Panc1 (cell line): ENCODE results near the gene NHSL1. TPM values are rescaled to one million over a fixed set of nuclear protein-coding genes. Genes with fewer than 3 reads are reported as not detected.

ENCODE experiments used
- ATAC-seq: fragments of 200-7000 bp; cut with Tn5 transposase; 2 replicates; pipeline ENCODE4 v1.9.1; 2020; ENCODE audit warnings: mild to moderate bottlenecking, moderate library complexity
- BruUV-seq: library from RNA; stranded (reverse); fragments of 400-500 nt; replicated peaks from 2 replicates; lab custom pipeline; 2021; lab: Mats Ljungman, UMichigan
- CTCF ChIA-PET: fragments of 300-600 bp; sonication (Branson Sonifier 250); formaldehyde crosslinking; loops from one replicate; lab custom pipeline; 2022; ENCODE audit warnings: antibody characterized with exemption; lab: Charles Lee
- POLR2A ChIA-PET: fragments of 300-600 bp; sonication (Branson Sonifier 250); formaldehyde crosslinking; loops from one replicate; lab custom pipeline; 2022; ENCODE audit warnings: antibody characterized with exemption; lab: Charles Lee
- DNase-seq: peaks from one replicate; pipeline ENCODE4 v3.0.0-alpha.2; 2010; ENCODE audit warnings: low read depth, low spot score
- H3K27ac ChIP-seq: 2 replicates; pipeline ENCODE4 v1.5.1; 2011; ENCODE audit warnings: mild to moderate bottlenecking, low read length, inconsistent platforms
- H3K27me3 ChIP-seq: fragments of 200-500 bp; sonication (Bioruptor generic); 2 replicates; pipeline ENCODE4 v1.6.0; 2014; ENCODE audit warnings: low read length, inconsistent platforms; ENCODE audit not compliant: control insufficient read depth, insufficient read depth
- H3K36me3 ChIP-seq: fragments of 200-500 bp; sonication (Bioruptor generic); 2 replicates; pipeline ENCODE4 v1.5.1; 2014; ENCODE audit warnings: inconsistent platforms, mild to moderate bottlenecking, low read length, moderate library complexity; ENCODE audit not compliant: control insufficient read depth, insufficient read depth
- H3K4me1 ChIP-seq: 2 replicates; pipeline ENCODE4 v1.5.1; 2011; ENCODE audit warnings: inconsistent platforms, mild to moderate bottlenecking, low read length, moderate library complexity; ENCODE audit not compliant: control insufficient read depth, insufficient read depth
- H3K4me3 ChIP-seq, 2 experiments: 2 replicates each; pipeline ENCODE4 v1.5.1; 2011 to 2012; ENCODE audit warnings: low read depth in 2 of 2, low read length in 2 of 2, mild to moderate bottlenecking in 2 of 2, inconsistent platforms in 1 of 2, moderate library complexity in 1 of 2
- H3K9me3 ChIP-seq: fragments of 200-500 bp; sonication (Bioruptor generic); 2 replicates; pipeline ENCODE4 v1.5.1; 2014; ENCODE audit warnings: low read depth, mild to moderate bottlenecking, inconsistent platforms, low read length, moderate library complexity; ENCODE audit not compliant: control insufficient read depth, insufficient read depth
- CTCF ChIP-seq: fragments of 450-650 bp; IDR thresholded peaks from 2 replicates; pipeline ENCODE4 v1.5.1; 2017; ENCODE audit warnings: mild to moderate bottlenecking
- POLR2AphosphoS5 ChIP-seq: IDR thresholded peaks from 2 replicates; pipeline ENCODE4 v1.6.1; 2012; ENCODE audit warnings: mild to moderate bottlenecking, low read depth, low read length, moderate library complexity
- REST ChIP-seq, 2 experiments: IDR thresholded peaks; 2 replicates each; pipeline ENCODE4 v1.6.1; 2011 to 2012; ENCODE audit warnings: low read depth in 2 of 2, control low read depth in 1 of 2, low read length in 1 of 2, mild to moderate bottlenecking in 1 of 2, moderate library complexity in 1 of 2; ENCODE audit not compliant: insufficient read depth in 1 of 2
- SIN3A ChIP-seq: IDR thresholded peaks from 2 replicates; pipeline ENCODE4 v1.6.1; 2012; ENCODE audit warnings: low read depth, mild to moderate bottlenecking, low read length, moderate library complexity, borderline replicate concordance; ENCODE audit not compliant: insufficient read depth
- TCF7L2 ChIP-seq: IDR thresholded peaks from 2 replicates; pipeline ENCODE4 v1.6.1; 2011; ENCODE audit warnings: mild to moderate bottlenecking, low read depth, low read length, inconsistent platforms
- in situ Hi-C: cut with HindIII; loops from 2 replicates; pipeline ENCODE4 v1.10.0; 2016; ENCODE audit warnings: low sequenced_read_pairs, low pct_unique_long_range_greater_than_20kb
- intact Hi-C: fragments of 100-400 bp; cut with micrococcal nuclease; formaldehyde crosslinking; loops from one replicate; pipeline ENCODE4 v1.10.0; 2022; ENCODE audit not compliant: unreplicated experiment
- total RNA-seq: library from RNA; stranded (reverse); gene quantifications from one replicate; pipeline ENCODE4 v1.2.1, GENCODE V29; 2021; ENCODE audit not compliant: unreplicated experiment

The NHSL1 gene
- total RNA-seq, 1 experiment from 2014 or later: 20.6 TPM

DNA sequence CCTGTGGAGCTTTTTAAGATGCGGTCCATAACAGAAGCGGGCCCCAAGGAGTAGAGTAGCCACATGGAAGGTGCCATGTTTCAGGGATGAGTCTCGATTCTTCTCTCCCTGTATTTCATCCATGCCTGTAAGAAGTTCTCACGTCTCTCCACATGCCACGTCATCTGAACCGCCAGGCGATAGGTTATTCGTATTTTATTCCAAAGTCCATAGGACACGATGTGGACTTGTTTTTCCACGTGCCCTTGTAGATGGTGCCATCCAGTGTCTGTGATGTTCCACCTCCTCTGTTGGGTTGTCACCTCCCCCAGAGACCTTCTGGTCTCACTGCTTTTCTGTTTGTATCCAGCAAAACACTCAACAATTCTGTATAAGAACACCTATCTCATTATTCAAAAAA lies 77.7 kb downstream of the NHSL1 start:
- DNase-seq (no peak), ATAC-seq (no peak)
- intact Hi-C loops: no loop called here
- Histone ChIP-seq H3K4me1 (no peaks in the 10 kb centered on the region), H3K9me3 (no peaks in the 10 kb centered on the region), H3K36me3 (no peaks in the 10 kb centered on the region), H3K27ac (no peak overlapping the region), H3K27me3 (no peaks in the 10 kb centered on the region), H3K4me3 (no peak overlapping the region)
- CTCF ChIA-PET: no interaction called here
- BruUV-seq: no TSS peak
- TF ChIP-seq TCF7L2 (no peak), REST (IDR thresholded peaks at IDR 0.05; ENCODE audit: insufficient read depth in 1 of 2, low read depth in 2 of 2, low read length in 1 of 2) (no peak), CTCF (no peak), SIN3A (no peak), POLR2AphosphoS5 (no peak)
- in situ Hi-C loops: no loop called here
- POLR2A ChIA-PET: interaction anchor here (0.6 kb wide), 1 partner anchor 47 kb away, joined by 4 read pairs; no protein-coding TSS in a partner anchor

DNA sequence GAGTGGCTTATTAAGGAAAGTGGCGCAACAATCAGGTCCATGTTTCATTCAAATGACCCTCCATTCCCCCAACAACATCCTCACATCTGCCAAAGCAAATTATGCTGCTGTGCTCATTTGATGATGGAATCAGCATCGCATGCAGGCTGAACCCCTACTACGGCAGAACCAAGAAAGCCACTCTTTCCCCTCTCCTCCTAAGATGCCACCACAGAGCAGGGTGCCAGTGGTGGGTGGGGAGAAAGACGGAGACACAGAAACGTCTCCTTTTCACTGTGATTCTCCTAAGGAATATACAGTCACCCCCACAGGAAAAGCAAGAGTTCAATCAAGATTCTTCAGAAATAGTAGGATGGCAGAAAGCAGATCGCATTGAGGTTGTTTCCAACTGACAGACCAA lies 78.2 kb downstream of the NHSL1 start:
- Histone ChIP-seq H3K36me3 (no peaks in the 10 kb centered on the region), H3K4me1 (no peaks in the 10 kb centered on the region), H3K9me3 (no peaks in the 10 kb centered on the region), H3K27ac (no peak overlapping the region), H3K27me3 (no peaks in the 10 kb centered on the region), H3K4me3 (no peak overlapping the region)
- POLR2A ChIA-PET: no interaction called here
- in situ Hi-C loops (no loop called here), intact Hi-C loops (no loop called here)
- no TSS peak for BruUV-seq
- CTCF ChIA-PET: no interaction called here
- DNase-seq (no peak), ATAC-seq (no peak)
- TF ChIP-seq POLR2AphosphoS5 (no peak), REST (IDR thresholded peaks at IDR 0.05; ENCODE audit: insufficient read depth in 1 of 2, low read depth in 2 of 2, low read length in 1 of 2) (no peak), CTCF (no peak), SIN3A (no peak), TCF7L2 (no peak)
